Measurements from ENCODE around the gene DCN. TPM values are rescaled to one million over a fixed set of nuclear protein-coding genes. Genes with fewer than 3 reads are reported as not detected.

Gene DCN
- total RNA-seq, 1 experiment from 2014 or later: 2.0 TPM

DNA sequence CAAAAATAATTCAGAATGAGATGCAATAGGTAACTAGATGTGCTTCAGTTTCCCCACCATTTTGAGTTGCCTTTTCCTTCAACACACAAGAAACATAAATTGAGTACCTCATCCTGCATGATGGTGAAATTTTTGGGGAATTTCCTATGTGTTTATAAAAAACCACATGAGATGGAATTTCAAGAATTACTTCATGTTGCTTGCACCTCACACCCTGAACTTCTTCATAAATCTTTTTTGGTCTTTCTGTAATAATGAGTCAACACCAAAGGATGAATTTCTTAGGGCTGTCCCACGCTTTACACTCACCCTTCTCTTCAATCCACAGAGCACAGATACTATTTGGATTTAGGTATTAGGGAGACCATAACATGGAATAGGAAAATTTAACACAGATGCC lies 48.7 kb downstream of the DCN start (continued):
- TF ChIP-seq, protein P1, sequence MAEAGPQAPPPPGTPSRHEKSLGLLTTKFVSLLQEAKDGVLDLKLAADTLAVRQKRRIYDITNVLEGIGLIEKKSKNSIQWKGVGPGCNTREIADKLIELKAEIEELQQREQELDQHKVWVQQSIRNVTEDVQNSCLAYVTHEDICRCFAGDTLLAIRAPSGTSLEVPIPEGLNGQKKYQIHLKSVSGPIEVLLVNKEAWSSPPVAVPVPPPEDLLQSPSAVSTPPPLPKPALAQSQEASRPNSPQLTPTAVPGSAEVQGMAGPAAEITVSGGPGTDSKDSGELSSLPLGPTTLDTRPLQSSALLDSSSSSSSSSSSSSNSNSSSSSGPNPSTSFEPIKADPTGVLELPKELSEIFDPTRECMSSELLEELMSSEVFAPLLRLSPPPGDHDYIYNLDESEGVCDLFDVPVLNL (CRISPR knock-in tag; IDR thresholded peaks at IDR 0.05; ENCODE audit: borderline replicate concordance, low read depth): no peak
- no peak for TF ChIP-seq ZNF416 (CRISPR knock-in tag; IDR thresholded peaks at IDR 0.05)
- no peak for TF ChIP-seq ZNF121 (CRISPR knock-in tag; IDR thresholded peaks at IDR 0.05)
- no peak for TF ChIP-seq ZNF671 (CRISPR knock-in tag; IDR thresholded peaks at IDR 0.05)
- TF ChIP-seq JAZF1 (CRISPR knock-in tag; IDR thresholded peaks at IDR 0.05): no peak
- no peak for TF ChIP-seq CREM (CRISPR knock-in tag; IDR thresholded peaks at IDR 0.05)

DNA sequence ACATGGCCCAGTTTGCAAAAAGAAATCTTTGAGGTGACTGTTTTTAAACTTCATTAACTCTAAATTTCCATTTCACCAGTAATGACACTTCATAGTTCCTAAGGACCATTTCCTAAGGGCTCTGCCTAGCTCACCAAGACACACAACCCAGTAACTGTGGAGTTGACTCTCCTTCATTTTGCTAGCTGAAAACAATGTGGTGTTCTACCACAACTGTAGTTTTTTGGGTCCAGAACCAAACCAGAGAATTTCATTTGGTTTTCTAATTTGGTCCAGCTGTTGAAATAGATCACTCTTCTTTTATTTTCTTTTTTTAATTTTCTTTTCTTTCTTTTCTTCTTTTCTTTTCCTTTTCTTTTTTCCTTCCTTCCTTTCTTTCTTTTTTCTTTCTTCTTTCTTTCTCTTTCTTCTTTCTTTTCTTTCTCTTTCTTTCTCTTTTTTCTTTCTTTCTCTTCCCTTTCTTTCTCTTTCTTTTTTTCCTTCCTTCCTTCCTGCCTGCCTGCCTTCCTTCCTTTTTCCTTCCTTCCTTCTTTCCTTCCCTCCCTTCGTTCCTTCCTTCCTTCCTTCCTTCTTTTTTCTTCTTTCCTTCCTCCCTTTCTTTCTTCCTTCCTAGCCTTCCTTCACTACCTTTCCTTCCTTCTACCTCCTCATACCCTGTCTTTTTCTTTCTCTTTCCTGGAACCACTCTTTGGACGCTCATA lies 52.8 kb downstream of the DCN start:
- DNase-seq (ENCODE audit: low spot score): no peak
- H3K27ac Mint-ChIP-seq: no peak overlapping the region

DNA sequence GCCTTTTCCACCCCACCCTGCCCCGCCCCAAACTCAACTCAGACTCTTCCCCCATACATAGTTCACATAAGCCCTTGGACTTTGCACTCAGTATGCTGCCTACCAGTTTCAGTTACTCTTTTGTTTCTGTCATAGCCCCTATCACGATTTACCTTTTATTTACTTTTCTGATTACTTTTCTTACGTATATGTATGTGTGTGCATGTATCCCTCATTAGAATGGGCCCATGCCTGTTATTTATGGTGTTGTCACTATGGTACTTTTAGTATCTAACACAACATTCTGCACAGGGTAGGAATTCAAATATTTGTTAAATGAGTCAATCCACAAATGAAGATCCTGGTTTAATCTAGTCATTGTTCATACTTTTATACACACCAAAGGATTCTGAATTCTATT lies 54.9 kb downstream of the DCN start:
- Mint-ChIP-seq H3K9me3 (no peaks in the 10 kb centered on the region), H3K4me1 (no peaks in the 10 kb centered on the region), H3K27ac (no peak overlapping the region), H3K4me3 (no peak overlapping the region), H3K36me3 (no peaks in the 10 kb centered on the region), H3K27me3 (ENCODE audit: low read depth) (no peaks in the 10 kb centered on the region)
- POLR2A ChIA-PET: no interaction called here
- TF ChIP-seq TP53 (CRISPR knock-in tag; IDR thresholded peaks at IDR 0.05): no peak
- TF ChIP-seq, protein P2, sequence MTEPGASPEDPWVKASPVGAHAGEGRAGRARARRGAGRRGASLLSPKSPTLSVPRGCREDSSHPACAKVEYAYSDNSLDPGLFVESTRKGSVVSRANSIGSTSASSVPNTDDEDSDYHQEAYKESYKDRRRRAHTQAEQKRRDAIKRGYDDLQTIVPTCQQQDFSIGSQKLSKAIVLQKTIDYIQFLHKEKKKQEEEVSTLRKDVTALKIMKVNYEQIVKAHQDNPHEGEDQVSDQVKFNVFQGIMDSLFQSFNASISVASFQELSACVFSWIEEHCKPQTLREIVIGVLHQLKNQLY (CRISPR knock-in tag; IDR thresholded peaks at IDR 0.05): no peak
- TF ChIP-seq, protein P3, sequence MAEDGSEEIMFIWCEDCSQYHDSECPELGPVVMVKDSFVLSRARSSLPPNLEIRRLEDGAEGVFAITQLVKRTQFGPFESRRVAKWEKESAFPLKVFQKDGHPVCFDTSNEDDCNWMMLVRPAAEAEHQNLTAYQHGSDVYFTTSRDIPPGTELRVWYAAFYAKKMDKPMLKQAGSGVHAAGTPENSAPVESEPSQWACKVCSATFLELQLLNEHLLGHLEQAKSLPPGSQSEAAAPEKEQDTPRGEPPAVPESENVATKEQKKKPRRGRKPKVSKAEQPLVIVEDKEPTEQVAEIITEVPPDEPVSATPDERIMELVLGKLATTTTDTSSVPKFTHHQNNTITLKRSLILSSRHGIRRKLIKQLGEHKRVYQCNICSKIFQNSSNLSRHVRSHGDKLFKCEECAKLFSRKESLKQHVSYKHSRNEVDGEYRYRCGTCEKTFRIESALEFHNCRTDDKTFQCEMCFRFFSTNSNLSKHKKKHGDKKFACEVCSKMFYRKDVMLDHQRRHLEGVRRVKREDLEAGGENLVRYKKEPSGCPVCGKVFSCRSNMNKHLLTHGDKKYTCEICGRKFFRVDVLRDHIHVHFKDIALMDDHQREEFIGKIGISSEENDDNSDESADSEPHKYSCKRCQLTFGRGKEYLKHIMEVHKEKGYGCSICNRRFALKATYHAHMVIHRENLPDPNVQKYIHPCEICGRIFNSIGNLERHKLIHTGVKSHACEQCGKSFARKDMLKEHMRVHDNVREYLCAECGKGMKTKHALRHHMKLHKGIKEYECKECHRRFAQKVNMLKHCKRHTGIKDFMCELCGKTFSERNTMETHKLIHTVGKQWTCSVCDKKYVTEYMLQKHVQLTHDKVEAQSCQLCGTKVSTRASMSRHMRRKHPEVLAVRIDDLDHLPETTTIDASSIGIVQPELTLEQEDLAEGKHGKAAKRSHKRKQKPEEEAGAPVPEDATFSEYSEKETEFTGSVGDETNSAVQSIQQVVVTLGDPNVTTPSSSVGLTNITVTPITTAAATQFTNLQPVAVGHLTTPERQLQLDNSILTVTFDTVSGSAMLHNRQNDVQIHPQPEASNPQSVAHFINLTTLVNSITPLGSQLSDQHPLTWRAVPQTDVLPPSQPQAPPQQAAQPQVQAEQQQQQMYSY (CRISPR knock-in tag; IDR thresholded peaks at IDR 0.05): no peak
- no peak for TF ChIP-seq OVOL2 (CRISPR knock-in tag; IDR thresholded peaks at IDR 0.05; ENCODE audit: borderline replicate concordance)
- TF ChIP-seq, protein P4, sequence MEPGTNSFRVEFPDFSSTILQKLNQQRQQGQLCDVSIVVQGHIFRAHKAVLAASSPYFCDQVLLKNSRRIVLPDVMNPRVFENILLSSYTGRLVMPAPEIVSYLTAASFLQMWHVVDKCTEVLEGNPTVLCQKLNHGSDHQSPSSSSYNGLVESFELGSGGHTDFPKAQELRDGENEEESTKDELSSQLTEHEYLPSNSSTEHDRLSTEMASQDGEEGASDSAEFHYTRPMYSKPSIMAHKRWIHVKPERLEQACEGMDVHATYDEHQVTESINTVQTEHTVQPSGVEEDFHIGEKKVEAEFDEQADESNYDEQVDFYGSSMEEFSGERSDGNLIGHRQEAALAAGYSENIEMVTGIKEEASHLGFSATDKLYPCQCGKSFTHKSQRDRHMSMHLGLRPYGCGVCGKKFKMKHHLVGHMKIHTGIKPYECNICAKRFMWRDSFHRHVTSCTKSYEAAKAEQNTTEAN (CRISPR knock-in tag; IDR thresholded peaks at IDR 0.05): no peak
- DNase-seq (ENCODE audit: low spot score) (no peak), ATAC-seq (no peak)
- CTCF ChIA-PET: no interaction called here

More for the DNA sequence above, 52.8 kb downstream of the DCN start:
- Mint-ChIP-seq H3K4me1 (no peaks in the 10 kb centered on the region), H3K27me3 (ENCODE audit: low read depth) (no peaks in the 10 kb centered on the region; the same call in 1 of the 2 replicates), H3K4me3 (no peak overlapping the region), H3K9me3 (no peaks in the 10 kb centered on the region), H3K36me3 (no peaks in the 10 kb centered on the region)
- no peak for ATAC-seq
- TF ChIP-seq ETV6 (CRISPR knock-in tag; IDR thresholded peaks at IDR 0.05): no peak
- TF ChIP-seq, protein P5, sequence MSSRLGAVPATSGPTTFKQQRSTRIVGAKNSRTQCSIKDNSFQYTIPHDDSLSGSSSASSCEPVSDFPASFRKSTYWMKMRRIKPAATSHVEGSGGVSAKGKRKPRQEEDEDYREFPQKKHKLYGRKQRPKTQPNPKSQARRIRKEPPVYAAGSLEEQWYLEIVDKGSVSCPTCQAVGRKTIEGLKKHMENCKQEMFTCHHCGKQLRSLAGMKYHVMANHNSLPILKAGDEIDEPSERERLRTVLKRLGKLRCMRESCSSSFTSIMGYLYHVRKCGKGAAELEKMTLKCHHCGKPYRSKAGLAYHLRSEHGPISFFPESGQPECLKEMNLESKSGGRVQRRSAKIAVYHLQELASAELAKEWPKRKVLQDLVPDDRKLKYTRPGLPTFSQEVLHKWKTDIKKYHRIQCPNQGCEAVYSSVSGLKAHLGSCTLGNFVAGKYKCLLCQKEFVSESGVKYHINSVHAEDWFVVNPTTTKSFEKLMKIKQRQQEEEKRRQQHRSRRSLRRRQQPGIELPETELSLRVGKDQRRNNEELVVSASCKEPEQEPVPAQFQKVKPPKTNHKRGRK (CRISPR knock-in tag; IDR thresholded peaks at IDR 0.05; ENCODE audit: borderline replicate concordance): peak; percentile 51; the same call in 1 of the 2 replicates
- ChIA-PET CTCF (no interaction called here), POLR2A (no interaction called here)

Data from WTC11 (cell line).